PC-3 (cell line): Measurements from ENCODE around the gene NEGR1. TPM values are rescaled to one million over a fixed set of nuclear protein-coding genes. Genes with fewer than 3 reads are reported as not detected.

Source experiments
- ATAC-seq: fragments of 200-7000 bp; cut with Tn5 transposase; 2 replicates; pipeline ENCODE4 v1.9.1; 2020; ENCODE audit warnings: mild to moderate bottlenecking, moderate library complexity
- BruUV-seq: library from RNA; stranded (reverse); fragments of 400-500 nt; replicated peaks from 2 replicates; lab custom pipeline; 2021; lab: Mats Ljungman, UMichigan
- CTCF ChIA-PET: fragments of 300-600 bp; sonication (Branson Sonifier 250); formaldehyde crosslinking; loops from one replicate; lab custom pipeline; 2022; ENCODE audit warnings: antibody characterized with exemption; lab: Charles Lee
- POLR2A ChIA-PET: fragments of 300-600 bp; sonication (Branson Sonifier 250); formaldehyde crosslinking; loops from one replicate; lab custom pipeline; 2022; ENCODE audit warnings: antibody characterized with exemption; ENCODE audit not compliant: unreplicated experiment; lab: Charles Lee
- DNase-seq: peaks from one replicate; pipeline ENCODE4 v3.0.0-alpha.2; 2015
- H2AFZ ChIP-seq: fragments of 300-600 bp; sonication (generic); 2 replicates; pipeline ENCODE4 v1.6.0; 2016; ENCODE audit warnings: antibody characterized with exemption, low read length
- H3F3A ChIP-seq: fragments of 300-600 bp; sonication (generic); one replicate; pipeline ENCODE4 v1.6.0; 2017; ENCODE audit warnings: antibody characterized with exemption, low read length, control low read depth, mild to moderate bottlenecking; ENCODE audit not compliant: unreplicated experiment
- H3K27ac ChIP-seq: fragments of 300-600 bp; sonication (generic); 2 replicates; pipeline ENCODE4 v1.5.1; 2016; ENCODE audit warnings: mild to moderate bottlenecking, low read length
- H3K27me3 ChIP-seq: fragments of 300-600 bp; sonication (generic); 2 replicates; pipeline ENCODE4 v1.6.1; 2016; ENCODE audit warnings: low read length, mixed read lengths
- H3K36me3 ChIP-seq: fragments of 300-600 bp; sonication (generic); 2 replicates; pipeline ENCODE4 v1.6.1; 2016; ENCODE audit warnings: low read depth, mixed run types, low read length, mixed read lengths
- H3K4me1 ChIP-seq: fragments of 300-600 bp; sonication (generic); 2 replicates; pipeline ENCODE4 v1.5.1; 2016; ENCODE audit warnings: low read length; ENCODE audit not compliant: insufficient read depth
- H3K4me2 ChIP-seq: fragments of 300-600 bp; sonication (generic); 2 replicates; pipeline ENCODE4 v1.6.0; 2016; ENCODE audit warnings: low read length
- H3K4me3 ChIP-seq: fragments of 300-600 bp; sonication (generic); 2 replicates; pipeline ENCODE4 v1.5.1; 2016; ENCODE audit warnings: mild to moderate bottlenecking, low read length, mixed read lengths
- H3K79me2 ChIP-seq: fragments of 300-600 bp; sonication (generic); 2 replicates; pipeline ENCODE4 v1.6.1; 2017; ENCODE audit warnings: low read length, mixed read lengths
- H3K9ac ChIP-seq: fragments of 300-600 bp; sonication (generic); 2 replicates; pipeline ENCODE4 v1.6.0; 2016; ENCODE audit warnings: mild to moderate bottlenecking, low read length
- H3K9me2 ChIP-seq: fragments of 300-600 bp; sonication (generic); replicated peaks from 2 replicates; pipeline ENCODE4 v1.6.1; 2016; ENCODE audit warnings: mixed run types, low read length, mixed read lengths
- H3K9me3 ChIP-seq: fragments of 300-600 bp; sonication (generic); 2 replicates; pipeline ENCODE4 v1.6.1; 2016; ENCODE audit warnings: low read length, mixed read lengths
- H4K20me1 ChIP-seq: fragments of 300-600 bp; sonication (generic); 2 replicates; pipeline ENCODE4 v1.6.1; 2016; ENCODE audit warnings: low read length, mixed read lengths
- EZH2 ChIP-seq: fragments of 300-600 bp; sonication (generic); IDR thresholded peaks from one replicate; pipeline ENCODE4 v1.6.1; 2017; ENCODE audit warnings: antibody characterized with exemption, mild to moderate bottlenecking, low read length; ENCODE audit not compliant: unreplicated experiment
- EZH2phosphoT487 ChIP-seq: fragments of 300-600 bp; sonication (generic); IDR thresholded peaks from 2 replicates; pipeline ENCODE4 v1.6.1; 2018; ENCODE audit warnings: mild to moderate bottlenecking, antibody characterized with exemption, low read length, borderline replicate concordance
- intact Hi-C: fragments of 100-400 bp; cut with micrococcal nuclease; formaldehyde crosslinking; loops from 2 replicates; pipeline ENCODE4 v1.9.0; 2023
- total RNA-seq: library from RNA; depleted of rRNA; stranded (reverse); fragments of >200 nt; gene quantifications from 2 replicates; pipeline ENCODE4 v1.2.3, GENCODE V29; 2014
- TF ChIP-seq, protein P1 (sequence below): fragments of 300-600 bp; sonication (generic); conservative IDR thresholded peaks from 2 replicates; pipeline ENCODE4 v1.5.1; 2017; ENCODE audit warnings: antibody characterized with exemption, low read depth, mild to moderate bottlenecking, low read length

The NEGR1 gene
- total RNA-seq, 1 experiment from 2014 or later, result 3.4 TPM

DNA sequence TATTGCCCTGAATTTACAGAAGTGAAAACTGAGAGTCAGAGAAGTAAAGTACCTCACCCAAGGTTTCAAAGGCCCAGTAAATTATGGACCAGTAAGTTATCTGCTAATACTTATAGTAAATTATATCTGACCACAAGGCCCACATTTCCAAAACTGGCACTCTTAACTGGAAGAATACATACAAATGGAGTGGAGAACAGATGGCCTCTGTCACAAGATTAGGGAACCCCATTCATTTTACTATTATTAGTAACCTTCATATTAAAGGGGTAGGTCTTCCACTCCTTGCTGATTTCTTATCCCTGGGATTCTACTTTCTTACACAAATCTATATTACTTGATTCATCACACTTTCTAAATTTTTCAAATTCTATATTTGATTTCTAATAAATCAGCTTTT is 588.8 kb downstream of the NEGR1 start:
- Histone ChIP-seq H3K79me2 (no peaks in the 10 kb centered on the region), H3K36me3 (no peaks in the 10 kb centered on the region), H3K9ac (no peak overlapping the region), H3K4me2 (no peak overlapping the region), H3K27me3 (no peaks in the 10 kb centered on the region), H3K9me3 (no peaks in the 10 kb centered on the region), H3K9me2 (no peaks in the 10 kb centered on the region), H3K4me3 (no peak overlapping the region), H2AFZ (no peak overlapping the region), H3K4me1 (no peaks in the 10 kb centered on the region), H3F3A (no peaks in the 10 kb centered on the region), H3K27ac (no peak overlapping the region), H4K20me1 (no peaks in the 10 kb centered on the region)
- TF ChIP-seq EZH2phosphoT487 (no peak), EZH2 (no peak)
- TF ChIP-seq, protein P1, sequence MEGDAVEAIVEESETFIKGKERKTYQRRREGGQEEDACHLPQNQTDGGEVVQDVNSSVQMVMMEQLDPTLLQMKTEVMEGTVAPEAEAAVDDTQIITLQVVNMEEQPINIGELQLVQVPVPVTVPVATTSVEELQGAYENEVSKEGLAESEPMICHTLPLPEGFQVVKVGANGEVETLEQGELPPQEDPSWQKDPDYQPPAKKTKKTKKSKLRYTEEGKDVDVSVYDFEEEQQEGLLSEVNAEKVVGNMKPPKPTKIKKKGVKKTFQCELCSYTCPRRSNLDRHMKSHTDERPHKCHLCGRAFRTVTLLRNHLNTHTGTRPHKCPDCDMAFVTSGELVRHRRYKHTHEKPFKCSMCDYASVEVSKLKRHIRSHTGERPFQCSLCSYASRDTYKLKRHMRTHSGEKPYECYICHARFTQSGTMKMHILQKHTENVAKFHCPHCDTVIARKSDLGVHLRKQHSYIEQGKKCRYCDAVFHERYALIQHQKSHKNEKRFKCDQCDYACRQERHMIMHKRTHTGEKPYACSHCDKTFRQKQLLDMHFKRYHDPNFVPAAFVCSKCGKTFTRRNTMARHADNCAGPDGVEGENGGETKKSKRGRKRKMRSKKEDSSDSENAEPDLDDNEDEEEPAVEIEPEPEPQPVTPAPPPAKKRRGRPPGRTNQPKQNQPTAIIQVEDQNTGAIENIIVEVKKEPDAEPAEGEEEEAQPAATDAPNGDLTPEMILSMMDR, result no peak
- BruUV-seq, result no TSS peak
- DNase-seq, result no peak
- no peak for ATAC-seq
- POLR2A ChIA-PET, result no interaction called here
- intact Hi-C loops, result no loop called here
- CTCF ChIA-PET, result no interaction called here

DNA sequence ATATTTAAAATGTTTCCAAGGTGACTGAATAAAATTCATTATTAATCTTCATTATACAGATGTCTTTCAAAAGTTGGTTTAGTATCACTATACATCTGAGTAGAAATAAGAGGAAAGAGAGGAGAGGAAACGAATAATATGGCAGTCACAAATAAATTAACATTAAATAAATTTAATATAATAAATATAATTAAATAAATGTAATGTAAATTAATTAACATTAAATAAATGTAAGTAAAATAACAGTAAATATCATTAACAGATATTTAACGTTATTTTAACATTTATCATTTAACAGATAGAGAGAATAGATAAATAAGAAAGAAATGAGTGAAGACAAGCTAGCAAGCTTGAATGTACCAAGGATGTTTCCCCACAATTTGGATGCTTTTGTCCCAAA is 592.7 kb downstream of the NEGR1 start:
- BruUV-seq, result no TSS peak
- Histone ChIP-seq H3K9me3 (no peaks in the 10 kb centered on the region), H2AFZ (no peak overlapping the region), H3F3A (no peaks in the 10 kb centered on the region), H3K27me3 (no peaks in the 10 kb centered on the region), H4K20me1 (no peaks in the 10 kb centered on the region), H3K27ac (no peak overlapping the region), H3K4me2 (no peak overlapping the region), H3K79me2 (no peaks in the 10 kb centered on the region), H3K9me2 (no peaks in the 10 kb centered on the region), H3K36me3 (no peaks in the 10 kb centered on the region), H3K9ac (no peak overlapping the region), H3K4me1 (no peaks in the 10 kb centered on the region), H3K4me3 (no peak overlapping the region)
- DNase-seq, result no peak
- no peak for ATAC-seq
- CTCF ChIA-PET, result no interaction called here
- POLR2A ChIA-PET, result no interaction called here
- intact Hi-C loops, result no loop called here
- TF ChIP-seq EZH2phosphoT487 (no peak), EZH2 (no peak)
- TF ChIP-seq, protein P1, result no peak

DNA sequence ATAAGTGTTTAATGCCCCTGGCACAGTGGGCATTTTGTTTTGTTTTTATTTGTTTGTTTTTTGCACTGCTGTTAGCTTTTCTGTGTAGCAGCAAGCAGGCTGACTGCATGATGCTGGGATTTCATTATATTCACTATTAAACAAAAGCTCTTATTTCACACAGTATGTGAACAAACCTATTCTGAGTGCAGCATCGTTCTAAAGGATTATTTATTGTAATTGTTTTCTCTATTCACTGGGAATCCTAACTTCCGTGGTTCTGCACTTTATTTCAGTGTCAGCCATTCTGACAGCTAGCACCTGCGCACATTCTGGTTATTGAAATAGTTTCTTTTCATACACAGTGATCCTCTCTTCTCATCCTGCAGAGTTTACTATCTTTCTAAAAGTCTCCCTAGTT is 595.0 kb downstream of the NEGR1 start:
- no peak for ATAC-seq
- H3K79me2 ChIP-seq, result no peaks in the 10 kb centered on the region
- no peaks in the 10 kb centered on the region for H3K36me3 ChIP-seq
- POLR2A ChIA-PET, result interaction anchor here (0.6 kb wide), 1 partner anchor 21 kb away, joined by 3 read pairs; no protein-coding TSS in a partner anchor
- no TSS peak for BruUV-seq
- H4K20me1 ChIP-seq, result no peaks in the 10 kb centered on the region
- DNase-seq, result no peak
- H3K4me3 ChIP-seq, result no peak overlapping the region
- no peaks in the 10 kb centered on the region for H3K9me3 ChIP-seq
- CTCF ChIA-PET, result no interaction called here
- H3K9ac ChIP-seq, result no peak overlapping the region
- H3K4me2 ChIP-seq, result no peak overlapping the region
- no peaks in the 10 kb centered on the region for H3K9me2 ChIP-seq
- intact Hi-C loops, result no loop called here
- H3K4me1 ChIP-seq, result no peaks in the 10 kb centered on the region
- H3F3A ChIP-seq, result no peaks in the 10 kb centered on the region
- TF ChIP-seq, protein P1, result no peak
- TF ChIP-seq EZH2 (no peak), EZH2phosphoT487 (no peak)
- no peaks in the 10 kb centered on the region for H3K27me3 ChIP-seq
- H3K27ac ChIP-seq, result no peak overlapping the region
- no peak overlapping the region for H2AFZ ChIP-seq
